ENCODE results near the gene FAM184A.

GRCh38 chr6:118970866-118971265 is 107.6 kb downstream of the FAM184A start:
- TF ChIP-seq CTCF (IDR thresholded peaks at IDR 0.05), result no peak
- no peak for TF ChIP-seq POLR2A (IDR thresholded peaks at IDR 0.05)
